Measurements from ENCODE around the gene GUF1.

The GUF1 gene

GRCh38 chr4:44651425-44651824 is 26.8 kb upstream of the GUF1 start, which contains the start of gene YIPF7:
TSS of gene YIPF7 (minus strand) at chr4:44651625. CDS start at chr4:44650100, 1,525 bp downstream.
- DNase-seq (ENCODE audit: low read depth in 2 of 2), result no peak
- TF ChIP-seq CTCF (IDR thresholded peaks at IDR 0.05; ENCODE audit: low read depth, low read length), result no peak
- H3K4me3 ChIP-seq (replicated peaks in 1 of 2; ENCODE audit: low read depth in 2 of 2, low read length in 2 of 2), result no peak within 1 kb of the TSS

GRCh38 chr4:44652002-44652401 is 26.2 kb upstream of the GUF1 start:
- no peak overlapping the region for H3K4me3 ChIP-seq (replicated peaks in 1 of 2; ENCODE audit: low read depth in 2 of 2, low read length in 2 of 2)
- no peak for TF ChIP-seq CTCF (IDR thresholded peaks at IDR 0.05; ENCODE audit: low read depth, low read length)
- no peak for DNase-seq (ENCODE audit: low read depth in 2 of 2)

- DNase-seq (ENCODE audit: low read depth in 2 of 2), result no peak
- H3K4me3 ChIP-seq (replicated peaks in 1 of 2; ENCODE audit: low read depth in 2 of 2, low read length in 2 of 2), result no peak overlapping the region
- no peak for TF ChIP-seq CTCF (IDR thresholded peaks at IDR 0.05; ENCODE audit: low read depth, low read length)
These were observed 17.8 kb upstream of the GUF1 start for GRCh38 chr4:44660396-44660795.

- TF ChIP-seq CTCF (IDR thresholded peaks at IDR 0.05; ENCODE audit: low read depth, low read length), result no peak
- DNase-seq (ENCODE audit: low read depth in 2 of 2), result peak in 1 of 2 donors; percentile 20
- no peak overlapping the region for H3K4me3 ChIP-seq (replicated peaks in 1 of 2; ENCODE audit: low read depth in 2 of 2, low read length in 2 of 2)
These were observed 16.1 kb upstream of the GUF1 start for GRCh38 chr4:44661940-44662622.

- H3K4me3 ChIP-seq (replicated peaks in 1 of 2; ENCODE audit: low read depth in 2 of 2, low read length in 2 of 2), result no peak overlapping the region
- no peak for TF ChIP-seq CTCF (IDR thresholded peaks at IDR 0.05; ENCODE audit: low read depth, low read length)
- no peak for DNase-seq (ENCODE audit: low read depth in 2 of 2)
These were observed 15.6 kb upstream of the GUF1 start for GRCh38 chr4:44662623-44663005.

GRCh38 chr4:44663539-44664263 is 14.5 kb upstream of the GUF1 start:
- TF ChIP-seq CTCF (IDR thresholded peaks at IDR 0.05; ENCODE audit: low read depth, low read length), result no peak
- DNase-seq (ENCODE audit: low read depth in 2 of 2), result no peak
- H3K4me3 ChIP-seq (replicated peaks in 1 of 2; ENCODE audit: low read depth in 2 of 2, low read length in 2 of 2), result no peak overlapping the region
